CD4-positive, alpha-beta T cell treated with Interleukin-6 at 100 ng/mL for 8 hours (primary cell): Measurements from ENCODE around the gene NOVA1.
"Not testable (repeated sequence)": the region's sequence is repeated elsewhere in the genome, so short reads cannot be mapped to it uniquely, and the experiment has no call there.

Experiments used
- DNase-seq: peaks from one replicate; pipeline ENCODE4 v3.0.0-alpha.2; 2020; ENCODE audit warnings: mixed read lengths, low spot score

Gene NOVA1, protein sequence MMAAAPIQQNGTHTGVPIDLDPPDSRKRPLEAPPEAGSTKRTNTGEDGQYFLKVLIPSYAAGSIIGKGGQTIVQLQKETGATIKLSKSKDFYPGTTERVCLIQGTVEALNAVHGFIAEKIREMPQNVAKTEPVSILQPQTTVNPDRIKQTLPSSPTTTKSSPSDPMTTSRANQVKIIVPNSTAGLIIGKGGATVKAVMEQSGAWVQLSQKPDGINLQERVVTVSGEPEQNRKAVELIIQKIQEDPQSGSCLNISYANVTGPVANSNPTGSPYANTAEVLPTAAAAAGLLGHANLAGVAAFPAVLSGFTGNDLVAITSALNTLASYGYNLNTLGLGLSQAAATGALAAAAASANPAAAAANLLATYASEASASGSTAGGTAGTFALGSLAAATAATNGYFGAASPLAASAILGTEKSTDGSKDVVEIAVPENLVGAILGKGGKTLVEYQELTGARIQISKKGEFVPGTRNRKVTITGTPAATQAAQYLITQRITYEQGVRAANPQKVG

DNA sequence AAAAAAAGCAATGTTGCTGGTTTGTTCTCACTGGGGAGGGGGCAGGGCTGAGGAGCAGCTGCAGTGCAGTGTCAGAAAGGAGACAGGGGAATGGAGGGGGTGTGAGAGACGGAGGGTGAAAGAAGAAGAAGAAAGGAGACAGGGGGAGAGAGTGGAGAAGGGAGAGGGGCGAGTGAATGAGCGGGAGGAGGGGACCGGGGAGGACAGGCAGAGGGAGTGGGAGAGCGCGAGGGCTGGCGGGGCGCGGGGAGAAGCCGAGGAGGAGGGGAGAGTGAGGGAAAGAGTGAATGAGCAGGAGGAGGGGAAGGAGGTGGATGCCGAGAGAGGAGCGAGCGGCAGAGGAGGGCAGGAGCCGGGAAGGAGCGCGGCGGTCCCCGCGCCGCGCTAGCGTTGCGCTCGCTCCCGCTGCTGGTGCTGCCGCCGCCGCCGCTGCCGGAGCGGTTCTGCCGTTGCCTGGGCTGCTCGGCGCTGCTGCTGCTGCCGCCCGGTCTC, at the start of gene NOVA1:
Gene NOVA1, minus strand, starts transcription at position 445 of the 492 bp plus-strand sequence. CDS start 597 bp downstream, outside the sequence.
- no peak for DNase-seq

DNA sequence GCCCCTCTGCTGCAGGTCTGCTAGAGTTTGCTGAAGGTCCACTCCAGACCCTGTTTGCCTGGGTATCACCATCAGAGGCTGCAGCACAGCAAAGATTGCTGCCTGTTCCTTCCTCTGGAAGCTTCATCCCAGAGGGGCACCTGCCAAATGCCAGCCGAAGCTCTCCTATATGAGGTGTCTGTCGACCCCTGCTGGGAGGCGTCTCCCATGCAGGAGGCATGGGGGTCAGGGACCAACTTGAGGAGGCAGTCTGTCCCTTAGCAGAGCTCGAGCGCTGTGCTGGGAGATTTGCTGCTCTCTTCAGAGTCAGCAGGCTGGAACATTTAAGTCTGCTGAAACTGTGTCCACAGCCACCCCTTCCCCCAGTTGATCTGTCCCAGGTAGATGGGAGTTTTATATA, 47.2 kb upstream of the NOVA1 start:
- DNase-seq, result not testable (repeated sequence)

DNA sequence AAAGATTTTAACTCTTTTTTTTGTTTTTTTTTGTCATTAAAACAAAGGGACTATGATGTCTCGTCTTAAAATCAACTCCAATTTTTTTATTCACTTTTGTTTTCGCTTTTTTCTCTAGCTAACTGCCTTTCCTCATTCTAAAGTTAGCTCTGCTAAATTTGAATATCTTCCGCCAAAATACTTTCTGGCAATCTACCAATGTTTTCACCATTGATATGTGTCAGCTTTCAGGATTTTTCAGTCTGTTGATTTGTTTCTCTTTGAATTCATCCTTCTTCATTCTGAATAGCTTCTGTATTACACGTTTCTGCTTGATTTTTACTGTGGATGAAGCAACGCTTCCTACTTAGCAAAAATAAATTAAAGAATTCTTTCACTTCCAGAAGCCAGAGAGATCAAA, 38.7 kb upstream of the NOVA1 start:
- DNase-seq, result no peak

DNA sequence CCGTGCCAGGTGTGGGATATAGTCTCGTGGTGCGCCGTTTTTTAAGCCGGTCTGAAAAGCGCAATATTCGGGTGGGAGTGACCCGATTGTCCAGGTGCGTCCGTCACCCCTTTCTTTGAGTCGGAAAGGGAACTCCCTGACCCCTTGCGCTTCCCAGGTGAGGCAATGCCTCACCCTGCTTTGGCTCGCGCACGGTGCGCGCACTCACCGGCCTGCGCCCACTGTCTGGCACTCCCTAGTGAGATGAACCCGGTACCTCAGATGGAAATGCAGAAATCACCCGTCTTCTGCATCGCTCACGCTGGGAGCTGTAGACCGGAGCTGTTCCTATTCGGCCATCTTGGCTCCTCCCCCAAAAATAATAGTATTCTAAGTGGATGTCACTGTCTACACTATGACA, 37.1 kb upstream of the NOVA1 start:
- not testable (repeated sequence) for DNase-seq

DNA sequence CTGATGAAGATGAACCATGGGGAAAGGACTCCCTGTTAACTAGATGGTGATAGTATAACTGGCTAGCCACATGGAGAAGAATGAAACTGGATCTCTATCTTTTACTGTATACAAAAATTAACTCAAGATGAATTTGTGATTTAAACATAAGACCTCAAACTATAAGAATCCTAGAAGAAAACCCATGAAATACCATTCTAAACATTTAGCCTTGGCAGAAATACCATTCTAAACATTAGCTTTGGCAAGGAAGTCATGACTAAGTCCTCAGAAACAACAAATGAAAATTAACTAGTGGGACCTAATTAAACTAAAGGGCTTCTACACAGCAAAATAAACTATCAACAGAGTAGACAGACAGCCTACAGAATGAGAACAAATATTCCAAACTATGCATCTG, 28.4 kb upstream of the NOVA1 start:
- DNase-seq, result no peak

DNA sequence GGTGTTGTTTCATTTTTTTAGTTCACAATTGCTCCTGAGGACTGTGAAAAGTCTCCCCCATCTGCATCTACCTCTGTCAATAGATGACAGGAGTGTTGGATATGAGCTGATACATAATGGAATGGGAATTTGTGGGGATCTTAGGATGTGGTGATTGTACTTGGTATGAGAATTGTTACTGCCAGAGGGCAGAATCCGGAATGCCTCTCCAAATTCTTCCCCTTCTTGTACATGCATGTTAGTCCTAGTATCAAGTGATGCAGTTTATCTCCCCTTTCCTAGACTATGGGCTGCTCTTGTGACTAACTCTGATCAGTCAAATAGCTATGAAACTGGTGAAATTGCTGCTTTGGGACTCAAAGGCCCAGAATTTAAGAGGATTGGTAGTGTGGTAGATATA, 24.8 kb upstream of the NOVA1 start:
- no peak for DNase-seq

DNA sequence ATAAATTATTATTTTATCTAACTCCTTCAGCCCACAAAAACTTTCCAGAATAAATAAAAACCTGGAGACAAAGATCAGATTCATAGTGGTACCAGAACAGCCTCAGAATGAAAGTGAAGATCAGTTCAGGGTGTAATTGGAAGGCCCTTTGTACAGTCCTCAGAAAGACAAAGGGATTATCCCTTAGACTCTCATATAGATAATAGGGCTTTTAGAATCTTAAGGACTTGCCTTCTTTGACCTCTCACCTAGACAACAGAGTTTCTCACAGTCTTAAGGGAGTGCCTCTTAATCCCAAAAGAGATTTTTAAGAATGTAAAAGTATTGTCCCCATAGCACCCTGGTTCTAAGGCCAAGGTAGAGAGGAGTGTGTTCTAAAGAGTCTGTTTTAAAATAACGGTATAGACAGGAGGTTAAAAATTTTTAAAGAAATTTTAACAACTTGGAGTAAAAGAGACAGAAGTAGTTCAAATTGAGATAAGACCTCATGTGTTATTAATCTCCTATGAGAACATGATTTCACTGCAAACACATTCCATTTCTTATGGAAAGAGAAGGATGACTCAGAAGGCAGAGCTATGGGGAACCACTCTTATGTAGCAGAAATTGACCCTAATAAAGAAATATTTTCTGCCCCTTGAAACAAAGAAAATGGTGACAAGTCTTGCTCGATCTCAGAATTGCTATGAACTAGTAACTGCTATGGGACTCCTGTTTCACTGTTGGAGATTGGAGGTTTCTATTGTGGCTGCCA, 24.2 kb upstream of the NOVA1 start:
- DNase-seq, result no peak

DNA sequence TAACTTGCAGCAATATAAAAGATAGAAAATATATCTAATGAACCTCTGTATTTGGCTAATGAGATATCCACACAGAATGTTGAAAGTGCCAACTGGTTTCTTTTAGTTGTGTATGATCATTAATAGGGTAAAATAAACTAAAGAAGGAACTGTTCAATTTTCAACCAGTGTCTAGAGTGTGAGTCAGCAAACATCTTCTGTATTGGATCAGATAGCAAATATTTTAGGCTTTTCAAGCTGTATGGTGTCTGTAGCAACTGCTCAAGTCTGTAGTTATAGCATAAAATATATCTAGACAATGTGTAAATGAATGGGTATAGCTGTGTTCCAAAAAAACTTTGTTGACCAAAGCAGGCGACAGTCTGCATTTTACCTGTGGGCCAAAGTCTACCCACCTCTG, 23.5 kb upstream of the NOVA1 start:
- DNase-seq, result no peak

DNA sequence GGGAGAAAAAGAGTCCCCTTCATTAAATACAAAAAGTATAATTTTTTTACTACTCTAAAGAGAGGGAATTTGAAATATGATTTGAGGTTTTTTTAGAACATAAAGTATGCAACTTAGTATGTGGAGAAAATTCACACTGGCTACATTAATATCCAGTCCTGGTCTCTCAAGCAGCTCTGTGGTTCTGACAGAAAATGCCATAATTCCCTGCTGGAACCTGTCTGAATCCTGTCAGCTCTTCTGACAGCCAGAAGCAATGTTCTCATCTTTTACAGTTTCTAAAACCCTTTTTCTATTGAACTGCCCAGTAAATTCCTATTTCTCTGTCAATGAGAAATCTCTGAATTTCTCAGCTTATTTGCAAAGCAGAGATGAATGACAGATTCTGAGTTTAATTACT, 13.4 kb upstream of the NOVA1 start:
- DNase-seq, result no peak

DNA sequence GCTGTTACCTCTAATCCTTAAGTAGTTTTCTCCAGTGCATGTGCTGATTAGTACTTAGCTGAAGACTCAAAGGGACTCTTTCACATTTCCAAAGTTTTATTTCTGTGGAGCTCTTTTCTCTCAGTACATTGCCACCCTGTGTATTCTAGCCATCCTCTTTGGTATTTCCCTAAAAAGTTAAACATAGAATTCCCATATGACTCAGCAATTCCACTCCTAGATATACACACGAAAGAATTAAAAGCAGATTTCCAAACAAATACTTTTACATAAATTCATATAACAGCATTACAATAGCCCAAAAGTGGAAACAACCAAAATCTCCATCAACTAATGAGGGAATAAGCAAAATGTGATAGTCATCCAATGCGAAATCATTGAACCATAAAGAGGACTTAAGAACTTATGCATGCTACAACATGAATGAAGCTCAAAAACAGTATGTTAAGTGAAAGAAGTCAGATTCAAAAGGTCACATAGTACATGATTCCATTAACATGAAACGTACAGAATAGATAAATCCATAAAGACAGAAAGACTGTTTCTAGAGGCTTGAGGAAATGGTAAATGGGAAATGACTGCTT, 9.0 kb upstream of the NOVA1 start:
- DNase-seq, result no peak

DNA sequence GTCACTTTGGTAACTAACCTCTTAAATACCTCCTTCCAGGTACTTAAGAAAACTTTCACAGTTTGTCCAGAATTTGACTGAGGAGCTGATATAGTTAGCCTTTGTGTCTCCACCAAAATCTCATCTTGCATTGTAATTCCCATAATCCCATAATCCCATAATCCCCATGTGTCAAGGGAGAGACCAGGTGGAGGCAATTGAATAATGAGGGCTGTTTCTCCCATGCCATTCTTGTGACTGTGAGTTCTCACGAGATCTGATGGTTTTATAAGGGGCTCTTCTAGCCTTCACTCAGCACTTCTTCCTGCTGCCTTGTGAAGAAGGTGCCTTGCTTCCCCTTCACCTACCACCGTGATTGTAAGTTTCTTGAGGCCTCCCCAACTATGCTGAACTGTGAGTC, 7.8 kb upstream of the NOVA1 start:
- no peak for DNase-seq

DNA sequence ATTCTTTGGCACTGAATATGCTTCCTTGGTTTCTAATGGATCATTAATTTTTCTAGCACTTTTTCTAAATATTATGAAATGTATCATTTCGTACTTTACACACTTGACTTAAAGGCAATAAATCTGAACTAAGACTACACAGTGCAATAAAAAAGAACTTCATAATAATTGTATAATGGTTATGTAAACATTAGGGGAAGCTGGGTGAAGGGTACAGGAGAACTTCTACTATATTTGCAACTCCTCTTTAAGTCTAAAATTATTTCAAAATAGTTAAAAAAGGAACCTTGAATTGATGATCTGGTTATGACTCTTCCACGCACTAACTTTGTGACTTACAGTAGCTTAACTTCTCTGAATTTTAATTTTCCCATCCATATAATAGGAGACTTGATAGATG, 5.1 kb upstream of the NOVA1 start:
- no peak for DNase-seq

DNA sequence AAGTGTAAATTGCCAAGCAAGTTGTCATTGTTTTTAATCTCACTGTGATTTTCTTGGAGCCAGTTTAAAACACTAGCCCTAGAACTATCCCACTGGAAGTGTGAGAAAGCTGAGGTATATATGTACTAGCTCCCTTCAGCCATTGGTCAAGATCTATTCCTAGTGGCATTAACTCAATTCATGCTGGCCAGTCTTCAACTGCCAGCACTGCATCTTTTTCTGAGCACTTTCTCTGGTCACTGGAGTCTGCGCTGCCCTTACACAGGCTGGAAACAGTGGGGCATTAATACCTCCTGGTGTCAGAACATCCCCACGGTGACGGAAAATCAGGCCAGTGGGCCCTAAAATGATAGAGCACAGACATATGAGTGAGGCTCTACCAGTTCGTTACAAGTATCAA, 4.0 kb upstream of the NOVA1 start:
- no peak for DNase-seq

DNA sequence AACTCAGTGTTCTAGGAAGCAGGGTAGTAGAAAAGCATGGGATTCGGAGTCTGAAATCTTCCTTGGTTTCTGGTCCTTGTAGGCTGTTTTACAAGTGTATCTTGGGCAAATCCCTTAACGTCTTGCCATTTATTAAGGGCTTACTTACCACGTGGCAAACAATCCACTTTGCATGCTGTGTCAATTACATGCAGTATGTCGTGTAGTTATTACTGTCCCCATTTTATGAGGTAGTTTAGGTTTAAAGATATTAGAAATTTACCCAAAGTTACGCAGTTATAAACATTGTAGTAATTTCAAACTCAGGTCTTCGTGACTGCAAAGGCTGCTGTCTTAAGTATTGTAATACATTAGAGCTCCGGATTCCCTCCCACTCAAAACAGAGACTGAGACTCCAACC, 1.5 kb upstream of the NOVA1 start:
- DNase-seq, result no peak

DNA sequence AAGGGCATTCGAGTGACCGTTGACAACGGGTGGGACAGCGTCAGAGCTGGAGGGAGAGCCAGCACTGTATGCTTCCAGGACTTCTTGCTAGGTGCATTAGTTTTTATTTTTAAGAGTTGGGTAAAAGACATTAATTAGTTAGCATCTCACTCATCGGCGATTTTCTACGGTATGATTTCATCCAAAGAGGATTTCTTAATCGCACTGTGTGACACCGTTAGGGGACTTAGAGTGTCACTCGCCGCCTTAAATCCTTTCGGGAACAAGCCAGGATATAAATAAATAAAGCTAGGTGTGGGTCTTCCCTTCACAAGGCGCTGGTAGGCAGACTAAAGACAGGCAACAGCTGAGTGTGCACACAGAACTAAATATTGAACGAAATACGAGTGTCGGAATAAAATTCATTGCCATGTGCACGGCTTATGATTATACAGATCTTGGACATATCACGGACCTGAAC, 869 bp upstream of the NOVA1 start:
- no peak for DNase-seq

DNA sequence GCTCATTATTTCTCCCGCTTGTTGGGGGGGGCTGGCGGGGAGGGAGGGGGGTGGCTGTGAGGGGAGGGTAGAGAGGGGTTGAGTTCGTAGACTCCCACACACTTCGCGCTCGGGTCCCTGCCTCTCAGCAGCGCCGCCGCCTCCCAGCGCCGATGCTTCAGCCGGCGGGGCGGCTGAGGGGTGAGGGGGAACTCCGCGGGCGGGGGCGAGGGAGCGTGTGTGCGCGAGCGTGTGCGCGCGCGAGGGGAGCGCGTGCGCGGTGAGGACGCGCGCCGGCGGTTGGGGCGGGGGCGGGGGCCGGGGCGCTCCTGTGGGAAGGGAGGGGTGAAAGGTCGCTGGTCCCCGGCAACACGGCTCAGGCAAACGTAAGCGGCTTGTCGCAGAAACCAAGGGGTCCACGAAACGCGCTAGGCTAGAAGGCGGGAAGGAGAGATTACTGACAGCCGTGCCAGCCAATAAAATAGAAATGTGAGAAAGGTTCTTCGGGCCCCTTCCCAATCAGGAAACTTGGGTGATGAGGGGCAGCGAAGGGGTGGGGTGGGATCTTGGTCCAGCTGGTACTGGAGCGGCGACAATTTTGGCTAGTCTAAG, 343 bp upstream of the NOVA1 start:
- peak; percentile 2 for DNase-seq

DNA sequence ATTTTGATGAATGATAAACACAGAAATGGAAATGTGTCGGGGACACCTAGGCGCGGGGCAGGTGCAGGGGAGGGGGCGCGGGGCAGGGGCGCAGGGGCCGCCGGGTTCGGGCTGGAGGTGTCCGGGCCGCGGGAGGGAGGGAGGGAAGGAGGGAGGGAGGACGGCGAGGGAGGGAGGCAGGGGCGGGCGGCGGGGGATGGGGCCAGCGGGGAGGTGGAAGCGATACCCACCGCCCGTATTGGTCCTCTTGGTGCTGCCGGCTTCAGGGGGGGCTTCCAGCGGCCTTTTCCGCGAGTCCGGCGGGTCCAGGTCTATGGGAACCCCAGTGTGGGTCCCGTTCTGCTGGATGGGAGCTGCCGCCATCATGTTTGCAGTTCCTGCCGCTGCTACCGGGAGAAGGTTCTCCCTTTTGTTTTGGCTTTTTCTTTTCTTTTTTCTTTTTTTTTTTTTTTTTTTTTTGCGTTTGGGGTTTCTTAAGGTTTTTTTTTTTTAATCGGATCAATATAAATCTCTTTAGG, 703 bp downstream of the NOVA1 start:
- no peak for DNase-seq

DNA sequence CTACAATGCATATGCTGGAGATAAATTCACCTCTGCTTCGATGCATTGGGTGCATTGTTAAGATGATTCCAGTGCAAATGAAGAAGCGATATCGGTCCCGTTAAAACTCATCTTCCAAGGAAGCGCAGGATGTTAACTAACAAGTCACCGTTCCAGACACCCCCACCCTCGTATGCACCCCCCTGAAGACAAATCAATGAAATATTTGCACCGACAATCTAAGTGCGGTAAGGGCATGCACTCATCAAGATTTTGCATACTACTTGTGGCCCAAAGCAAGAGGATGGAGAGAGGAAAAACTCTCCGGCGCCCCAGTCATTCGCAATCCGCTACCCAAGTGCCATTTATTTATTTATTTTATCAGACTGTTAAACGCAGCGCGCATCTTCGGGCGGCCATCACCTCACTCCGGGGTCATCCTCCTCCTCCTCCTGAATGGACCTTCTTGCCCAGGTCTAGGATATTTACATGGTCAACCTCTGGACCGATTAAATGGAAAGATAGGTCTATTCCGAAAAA, 1.2 kb downstream of the NOVA1 start:
- no peak for DNase-seq

DNA sequence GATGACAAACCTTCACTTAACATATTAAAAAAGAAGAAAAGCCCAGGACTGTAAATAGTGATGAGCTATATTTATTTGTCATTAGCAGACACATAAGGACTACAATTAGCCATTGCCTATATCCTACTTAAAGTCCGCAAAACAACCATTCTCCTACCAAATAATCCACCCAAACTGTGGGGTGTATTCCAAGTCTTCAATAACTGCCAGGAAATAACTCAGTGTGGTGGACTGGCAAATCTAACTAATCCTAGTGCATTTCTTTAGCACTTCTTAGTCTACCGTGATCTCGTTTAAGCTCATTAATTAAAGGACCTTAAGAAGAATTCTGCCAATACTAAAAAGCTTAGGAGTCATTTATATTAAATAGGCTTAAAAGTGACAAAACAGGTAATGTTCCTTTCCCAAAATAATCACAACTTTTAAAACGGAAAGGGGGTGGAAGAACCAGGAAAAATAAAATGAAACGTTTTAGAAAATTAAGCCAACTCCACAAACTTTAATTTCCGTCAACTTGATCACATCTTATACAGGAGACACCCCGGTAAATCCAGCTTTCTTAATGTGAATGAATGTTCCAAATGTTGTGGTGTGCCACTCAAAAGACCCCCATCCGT, 1.8 kb downstream of the NOVA1 start:
- no peak for DNase-seq

DNA sequence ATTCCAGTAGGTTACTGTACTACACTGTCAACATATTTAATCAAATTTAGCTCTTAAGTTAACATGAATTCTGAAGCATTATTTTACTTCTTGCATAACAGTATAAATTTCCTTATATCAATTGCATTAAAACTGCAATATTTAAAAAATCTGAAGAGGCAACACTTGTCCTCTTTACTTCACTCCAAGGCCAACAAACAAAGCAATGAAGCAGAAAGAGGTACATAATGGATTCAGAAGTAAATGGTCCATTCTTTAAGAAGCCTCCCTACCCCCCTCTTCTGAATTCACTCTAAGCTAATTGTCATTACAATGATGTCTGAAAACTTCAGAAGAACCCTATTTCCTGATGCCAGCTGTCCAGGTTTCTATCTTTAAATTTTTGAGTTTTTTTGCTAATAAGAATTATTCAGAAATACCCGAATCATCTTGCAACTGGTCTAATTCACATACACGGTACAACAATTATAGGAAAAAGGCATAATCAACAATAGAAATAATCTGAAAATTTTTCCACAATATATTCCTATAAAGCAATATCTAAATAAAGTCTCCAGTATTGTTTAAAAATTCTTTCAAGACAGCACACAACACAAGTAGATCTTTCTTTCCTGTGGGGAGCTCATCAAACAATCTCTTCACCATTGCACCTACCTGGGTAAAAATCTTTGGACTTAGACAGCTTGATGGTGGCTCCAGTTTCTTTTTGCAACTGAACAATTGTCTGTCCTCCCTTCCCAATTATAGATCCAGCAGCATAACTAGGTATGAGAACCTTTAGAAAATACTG, 2.9 kb downstream of the NOVA1 start:
- DNase-seq, result no peak

DNA sequence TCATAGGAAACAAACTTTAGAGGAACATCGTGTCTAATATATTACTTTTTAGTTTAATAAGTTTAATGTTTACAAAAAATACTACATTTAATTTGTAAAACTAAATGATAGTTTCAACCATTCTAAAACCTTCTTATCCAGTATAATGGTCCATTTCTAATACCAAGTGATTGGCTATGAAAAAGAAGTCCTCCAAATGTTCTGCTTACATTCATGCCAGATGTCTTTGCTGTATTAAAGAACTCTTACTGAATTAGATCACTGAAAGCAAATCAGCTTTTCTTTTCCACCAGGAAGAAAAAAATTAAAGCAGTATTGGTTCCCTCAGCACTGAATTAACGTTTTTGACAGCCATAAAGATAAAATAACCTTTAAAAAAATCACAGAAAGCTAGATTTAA, 3.7 kb downstream of the NOVA1 start:
- DNase-seq, result no peak
